Type B pancreatic cell (in vitro differentiated cells): ENCODE data around the gene KISS1. TPM values are rescaled to one million over a fixed set of nuclear protein-coding genes. Genes with fewer than 3 reads are reported as not detected.

Experiments used
- DNase-seq: peaks from one replicate; pipeline ENCODE4 v3.0.0; 2021; ENCODE audit warnings: mixed read lengths; ENCODE audit not compliant: unreplicated experiment; ENCODE audit errors: extremely low spot score
- H3K27ac Mint-ChIP-seq: 2 replicates; pipeline ENCODE4 v1.8.0; 2021; ENCODE audit warnings: mild to moderate bottlenecking, mixed read lengths
- H3K27me3 Mint-ChIP-seq: 2 replicates; pipeline ENCODE4 v1.8.0; 2021; ENCODE audit warnings: mixed read lengths
- H3K36me3 Mint-ChIP-seq: 2 replicates; pipeline ENCODE4 v1.8.0; 2021; ENCODE audit warnings: mixed read lengths
- H3K4me1 Mint-ChIP-seq: one replicate; pipeline ENCODE4 v1.8.0; 2021; ENCODE audit warnings: mixed read lengths; ENCODE audit not compliant: unreplicated experiment
- H3K4me3 Mint-ChIP-seq: 2 replicates; pipeline ENCODE4 v1.8.0; 2021; ENCODE audit warnings: mild to moderate bottlenecking, mixed read lengths
- H3K9me3 Mint-ChIP-seq: 2 replicates; pipeline ENCODE4 v1.8.0; 2021; ENCODE audit warnings: mixed read lengths
- total RNA-seq: library from RNA; stranded (reverse); gene quantifications from 2 replicates; pipeline ENCODE4 v1.2.1, GENCODE V29; 2021; ENCODE audit warnings: low replicate concordance
- TF ChIP-seq, protein P1 (sequence below): fragments of 200-600 bp; sonication (generic); conservative IDR thresholded peaks from 2 replicates; pipeline ENCODE4 v1.5.0; 2021; ENCODE audit warnings: antibody characterized with exemption, mild to moderate bottlenecking

Gene KISS1
- total RNA-seq, 1 donor from 2014 or later, result 0.48 TPM

DNA sequence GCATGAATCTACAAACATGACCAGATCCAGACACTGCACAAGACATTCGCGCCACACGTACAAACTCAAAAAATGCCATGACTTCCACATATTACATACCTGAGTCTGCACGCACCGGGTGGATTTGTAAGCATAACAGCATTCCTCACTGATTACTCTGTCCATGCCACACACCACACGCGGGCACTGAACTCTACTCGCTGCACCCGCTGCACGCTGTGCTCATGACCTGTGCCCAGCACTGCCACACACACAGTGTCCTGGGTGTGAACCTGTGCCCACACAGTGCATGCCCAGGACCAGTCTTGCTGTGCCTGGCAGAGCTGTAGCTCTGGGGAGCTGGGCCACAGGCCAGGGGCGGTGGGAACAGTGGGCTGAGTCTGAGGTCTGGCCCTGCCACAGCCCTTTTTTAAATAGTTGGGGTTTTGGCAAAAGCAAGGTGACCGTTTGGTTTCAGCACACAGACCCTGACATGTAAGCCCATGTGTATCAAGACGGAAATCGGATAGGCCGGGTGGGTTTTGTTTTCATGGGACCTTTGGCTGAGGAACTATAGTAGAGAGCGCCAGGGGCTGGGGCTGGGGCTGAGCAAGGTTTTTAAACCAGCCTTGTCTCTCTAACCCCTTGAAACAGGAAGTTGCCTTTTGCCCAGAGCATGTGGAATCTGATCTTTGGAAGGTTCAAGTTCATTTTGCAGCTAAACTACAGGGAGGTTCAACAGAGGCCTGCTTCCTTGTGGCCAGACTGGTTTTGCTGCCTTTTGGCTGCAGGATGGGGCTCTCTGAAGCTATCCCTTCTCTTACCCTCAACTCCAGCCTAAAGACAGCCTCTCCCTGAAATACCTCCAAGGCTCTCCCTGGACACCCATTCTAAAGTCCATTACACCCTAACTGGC lies 29.8 kb upstream of the KISS1 start:
- Mint-ChIP-seq H3K4me3 (no peak overlapping the region), H3K27me3 (no peaks in the 10 kb centered on the region), H3K9me3 (no peaks in the 10 kb centered on the region), H3K4me1 (peaks cover 15% of the 10 kb centered on the region), H3K27ac (no peak overlapping the region), H3K36me3 (peaks cover 13% of the 10 kb centered on the region)
- DNase-seq, result no peak
- TF ChIP-seq, protein P1, sequence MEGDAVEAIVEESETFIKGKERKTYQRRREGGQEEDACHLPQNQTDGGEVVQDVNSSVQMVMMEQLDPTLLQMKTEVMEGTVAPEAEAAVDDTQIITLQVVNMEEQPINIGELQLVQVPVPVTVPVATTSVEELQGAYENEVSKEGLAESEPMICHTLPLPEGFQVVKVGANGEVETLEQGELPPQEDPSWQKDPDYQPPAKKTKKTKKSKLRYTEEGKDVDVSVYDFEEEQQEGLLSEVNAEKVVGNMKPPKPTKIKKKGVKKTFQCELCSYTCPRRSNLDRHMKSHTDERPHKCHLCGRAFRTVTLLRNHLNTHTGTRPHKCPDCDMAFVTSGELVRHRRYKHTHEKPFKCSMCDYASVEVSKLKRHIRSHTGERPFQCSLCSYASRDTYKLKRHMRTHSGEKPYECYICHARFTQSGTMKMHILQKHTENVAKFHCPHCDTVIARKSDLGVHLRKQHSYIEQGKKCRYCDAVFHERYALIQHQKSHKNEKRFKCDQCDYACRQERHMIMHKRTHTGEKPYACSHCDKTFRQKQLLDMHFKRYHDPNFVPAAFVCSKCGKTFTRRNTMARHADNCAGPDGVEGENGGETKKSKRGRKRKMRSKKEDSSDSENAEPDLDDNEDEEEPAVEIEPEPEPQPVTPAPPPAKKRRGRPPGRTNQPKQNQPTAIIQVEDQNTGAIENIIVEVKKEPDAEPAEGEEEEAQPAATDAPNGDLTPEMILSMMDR, result no peak

DNA sequence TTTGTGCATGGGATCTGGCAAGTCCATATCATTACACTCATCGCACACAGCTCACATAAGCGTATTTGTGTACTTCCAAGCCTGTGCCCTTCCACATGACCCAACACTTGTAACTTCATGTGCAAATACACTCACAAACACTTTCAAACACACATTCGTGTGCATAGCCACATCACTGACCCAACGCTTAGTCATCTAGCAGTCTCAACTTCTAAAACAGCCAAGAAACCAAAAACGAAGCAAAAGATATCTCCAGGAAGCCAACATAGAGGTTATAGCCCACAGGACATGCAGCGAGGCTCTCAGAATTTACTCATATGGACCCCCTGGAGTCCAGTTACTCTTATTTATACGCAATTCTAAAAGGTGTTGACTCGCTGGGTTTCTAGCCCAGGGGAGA lies 28.4 kb upstream of the KISS1 start:
- Mint-ChIP-seq H3K27ac (no peak overlapping the region), H3K27me3 (no peaks in the 10 kb centered on the region), H3K4me1 (peaks cover 20% of the 10 kb centered on the region), H3K9me3 (no peaks in the 10 kb centered on the region), H3K36me3 (peaks cover 6% of the 10 kb centered on the region), H3K4me3 (no peak overlapping the region)
- TF ChIP-seq, protein P1, result no peak
- DNase-seq, result no peak

DNA sequence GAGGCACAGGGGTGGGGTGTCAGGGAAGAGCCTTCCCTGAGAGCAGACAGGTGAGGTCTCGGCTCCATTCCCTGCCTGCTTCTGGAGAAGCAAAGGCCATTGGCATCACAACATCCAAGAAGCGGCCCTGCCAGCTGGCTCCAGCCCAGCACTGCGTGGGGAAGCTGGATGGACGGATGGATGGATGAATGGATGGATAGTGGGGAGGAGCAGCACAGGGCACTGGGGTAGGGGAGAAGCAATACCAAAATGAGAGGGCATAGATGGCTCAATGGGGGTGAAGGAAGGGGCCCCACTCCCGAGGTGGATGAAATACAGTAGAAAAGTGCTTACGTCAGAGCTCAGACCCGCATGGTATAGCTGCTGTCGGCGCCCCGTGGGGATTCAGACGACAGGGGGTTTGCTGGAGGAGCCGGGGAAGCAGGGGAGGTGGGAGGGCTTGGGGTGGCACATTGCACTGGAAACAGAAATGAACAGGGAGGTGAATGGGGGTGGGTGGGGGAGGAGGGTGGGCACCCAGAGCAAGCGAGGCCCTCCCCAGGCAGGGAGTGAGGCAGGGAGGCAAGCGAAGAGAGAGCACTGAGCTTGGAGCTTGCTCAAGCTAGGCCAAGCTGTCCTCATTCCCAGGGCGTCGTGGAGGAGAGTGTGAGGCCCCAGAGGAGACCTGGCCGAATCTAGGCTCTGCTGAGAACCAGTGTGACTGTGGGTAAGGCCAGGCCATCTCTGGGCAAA lies 27.0 kb upstream of the KISS1 start:
- H3K4me3 Mint-ChIP-seq, result no peak overlapping the region

DNA sequence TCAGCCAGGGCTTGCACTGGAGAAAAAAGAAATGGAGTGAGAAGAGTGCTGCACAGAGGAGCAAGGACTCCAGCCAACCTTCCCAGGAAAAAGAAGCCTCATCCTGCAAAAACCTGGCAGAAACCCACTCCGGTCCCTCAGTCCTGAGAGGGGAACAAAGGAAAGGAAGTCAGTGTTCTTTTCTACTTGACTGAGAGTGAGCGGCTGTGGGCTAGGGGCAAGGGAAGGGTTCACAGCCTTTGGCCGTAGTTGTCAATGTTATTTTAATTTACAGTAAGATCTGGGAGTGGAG lies 26.4 kb upstream of the KISS1 start:
- no peak for DNase-seq
- TF ChIP-seq, protein P1, result no peak
- Mint-ChIP-seq H3K27me3 (no peaks in the 10 kb centered on the region), H3K27ac (no peak overlapping the region), H3K9me3 (no peaks in the 10 kb centered on the region), H3K4me1 (peaks cover 20% of the 10 kb centered on the region), H3K4me3 (no peak overlapping the region), H3K36me3 (no peaks in the 10 kb centered on the region)

More for the DNA sequence above, 27.0 kb upstream of the KISS1 start:
- DNase-seq, result no peak
- H3K27me3 Mint-ChIP-seq, result no peaks in the 10 kb centered on the region
- no peaks in the 10 kb centered on the region for H3K36me3 Mint-ChIP-seq
- TF ChIP-seq, protein P1, result no peak
- no peak overlapping the region for H3K27ac Mint-ChIP-seq
- no peaks in the 10 kb centered on the region for H3K9me3 Mint-ChIP-seq
- H3K4me1 Mint-ChIP-seq, result peaks cover 20% of the 10 kb centered on the region

DNA sequence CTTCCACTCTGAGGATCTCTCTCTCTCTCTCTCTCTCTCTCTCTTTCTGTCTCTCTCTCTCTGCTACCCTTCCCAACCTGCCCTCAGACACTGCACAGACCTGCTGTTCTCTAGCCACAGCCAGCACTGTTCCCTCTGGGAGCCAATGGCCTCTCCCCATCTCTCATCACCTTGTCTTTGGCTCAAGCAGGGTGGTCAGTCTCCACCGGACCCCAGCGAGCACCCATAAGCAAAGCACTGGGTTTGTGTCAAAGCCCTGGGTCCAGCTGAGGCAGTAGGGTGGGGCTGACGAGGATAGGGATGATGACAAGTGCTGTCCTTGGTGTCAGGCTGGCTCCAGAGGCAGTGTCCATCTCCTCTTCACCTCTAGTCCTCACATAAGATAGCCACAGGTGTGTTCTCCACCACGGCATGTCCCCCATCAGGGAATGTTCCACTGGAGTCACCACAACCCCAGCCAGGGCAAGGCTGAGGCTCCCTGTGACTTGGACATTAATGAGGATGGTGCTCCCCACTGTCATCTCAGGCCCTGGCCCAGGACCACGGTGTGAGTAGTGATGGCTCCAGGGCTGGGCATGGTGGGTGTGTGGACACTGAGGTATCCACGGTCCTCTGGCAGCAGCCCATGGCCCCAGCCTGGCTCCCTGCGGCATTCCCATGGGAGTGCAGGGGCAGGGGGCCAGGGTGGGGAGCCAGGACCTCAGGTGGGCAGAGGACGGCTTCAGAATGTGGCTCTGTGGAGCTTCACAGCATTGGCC lies 25.9 kb upstream of the KISS1 start:
- TF ChIP-seq, protein P1, result no peak
- no peak overlapping the region for H3K4me3 Mint-ChIP-seq
- no peaks in the 10 kb centered on the region for H3K27me3 Mint-ChIP-seq
- no peak for DNase-seq
- H3K27ac Mint-ChIP-seq, result no peak overlapping the region
- H3K9me3 Mint-ChIP-seq, result no peaks in the 10 kb centered on the region
- peaks cover 16% of the 10 kb centered on the region for H3K4me1 Mint-ChIP-seq
- H3K36me3 Mint-ChIP-seq, result no peaks in the 10 kb centered on the region
